Lower leg skin (tissue), 3 donors: Measurements from ENCODE around the gene CEMIP2.

ENCODE experiments used
- CTCF ChIP-seq, 3 donors: fragments of 450-650 bp; IDR thresholded peaks; one replicate each; pipeline ENCODE4 v1.5.1; 2016; ENCODE audit warnings: antibody characterized with exemption in 3 of 3, mild to moderate bottlenecking in 3 of 3, moderate library complexity in 2 of 3
- POLR2A ChIP-seq, 2 donors: fragments of 450-650 bp; IDR thresholded peaks; one replicate each; pipeline ENCODE4 v1.6.1; 2016 to 2017; ENCODE audit warnings: antibody characterized with exemption in 2 of 2, mild to moderate bottlenecking in 1 of 2, moderate library complexity in 1 of 2

GRCh38 chr9:71758277-71758676, 10.0 kb downstream of the CEMIP2 start:
- TF ChIP-seq CTCF (IDR thresholded peaks at IDR 0.05), result no peak
- no peak for TF ChIP-seq POLR2A (IDR thresholded peaks at IDR 0.05)
